Fibroblast of skin of abdomen (primary cell): ENCODE results near the gene AGAP2.
A peak's percentile ranks its signal among the peaks of the same experiment; 100 is the strongest.
"Not testable (repeated sequence)": the region's sequence is repeated elsewhere in the genome, so short reads cannot be mapped to it uniquely, and the experiment has no call there.

ENCODE experiments used
- DNase-seq: peaks from one replicate; pipeline ENCODE4 v3.0.0-alpha.2; 2013

AGAP2 gene

GRCh38 chr12:57694459-57695019 lies 44.0 kb downstream of the AGAP2 start:
- DNase-seq: peak; percentile 8

GRCh38 chr12:57693659-57694458 lies 44.7 kb downstream of the AGAP2 start, which contains the start of gene OS9:
Gene OS9 (plus strand): TSS chr12:57694132. CDS start chr12:57694162, 30 bp downstream.
- peak; percentile 100 for DNase-seq

- no peak for DNase-seq
These were observed 45.3 kb downstream of the AGAP2 start for GRCh38 chr12:57693317-57693658.

- DNase-seq: no peak
These were observed 46.0 kb downstream of the AGAP2 start for GRCh38 chr12:57692500-57692899.

- no peak for DNase-seq
These were observed 49.6 kb downstream of the AGAP2 start for GRCh38 chr12:57688931-57689330.

DNA sequence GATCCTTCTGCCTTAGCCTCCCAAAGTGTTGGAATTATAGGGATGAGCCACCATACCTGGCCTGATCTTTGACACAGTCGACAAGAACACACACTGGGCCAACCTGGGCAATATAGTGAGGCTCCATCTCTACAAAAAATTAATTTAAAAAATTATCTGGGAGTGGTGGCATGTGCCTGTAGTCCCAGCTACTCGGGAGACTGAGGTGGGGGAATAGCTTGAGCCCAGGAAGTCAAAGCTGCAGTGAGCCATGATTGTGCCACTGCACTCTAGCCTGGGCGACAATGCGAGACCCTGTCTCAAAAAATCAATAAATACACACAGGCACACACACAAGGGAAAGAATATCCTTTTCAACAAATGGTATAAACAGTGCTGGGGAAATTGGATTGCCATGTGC lies 50.7 kb downstream of the AGAP2 start:
- no peak for DNase-seq

DNA sequence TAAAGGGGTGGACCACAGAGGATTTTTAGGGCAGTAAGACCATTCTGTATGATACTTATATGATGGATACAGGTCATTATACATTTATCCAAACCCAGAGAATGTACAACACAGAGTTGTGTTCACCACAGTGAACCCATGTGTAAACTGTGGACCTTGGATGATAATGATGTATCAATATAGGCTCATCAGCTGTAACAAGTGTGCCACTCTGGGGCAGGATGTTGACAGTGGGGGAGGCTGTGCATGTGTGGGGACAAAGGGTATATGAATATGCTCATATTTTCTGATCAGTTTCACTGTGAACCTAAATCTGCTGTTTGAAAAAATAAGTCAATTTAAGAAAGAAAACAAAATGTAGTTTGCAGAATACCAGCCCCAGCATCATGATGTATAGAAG lies 58.8 kb downstream of the AGAP2 start:
- no peak for DNase-seq

DNA sequence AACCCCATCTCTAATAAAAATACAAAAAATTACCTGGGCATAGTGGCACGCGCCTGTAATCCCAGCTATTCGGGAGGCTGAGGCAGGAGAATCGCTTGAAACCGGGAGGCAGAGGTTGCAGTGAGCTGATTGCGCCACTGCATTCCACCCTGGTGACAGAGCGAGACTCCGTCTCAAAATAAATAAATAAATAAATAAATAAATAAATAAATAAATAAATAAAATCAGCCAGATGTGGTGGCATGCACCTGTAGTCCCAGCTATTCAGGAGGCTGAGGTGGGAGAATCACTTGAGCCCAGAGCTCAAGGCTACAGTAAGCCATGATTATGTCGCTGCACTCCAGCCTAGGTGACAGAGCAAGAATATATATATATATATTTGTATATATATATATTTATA lies 60.6 kb downstream of the AGAP2 start:
- not testable (repeated sequence) for DNase-seq

GRCh38 chr12:57674691-57675090 lies 63.9 kb downstream of the AGAP2 start:
- no peak for DNase-seq
